Stimulated activated CD4-positive, alpha-beta T cell treated with anti-CD3 and anti-CD28 coated beads, Interleukin-1b, Interleukin-23, amount 100 ng/mL, for 24 hours (primary cell): ENCODE measurements around the gene TXNDC8.
"Not testable (repeated sequence)": the region's sequence is repeated elsewhere in the genome, so short reads cannot be mapped to it uniquely, and the experiment has no call there.

Experiments
- DNase-seq, 4 experiments: peaks; one replicate each; pipeline ENCODE4 v3.0.0-alpha.2; 2020; ENCODE audit warnings: low read depth in 4 of 4, low spot score in 1 of 4

Gene TXNDC8

GRCh38 chr9:110337727-110338126 lies at the start of gene TXNDC8:
TXNDC8 (minus strand) TSS chr9:110337863.
- no peak for DNase-seq

GRCh38 chr9:110383491-110383890 lies 45.8 kb upstream of the TXNDC8 start:
- DNase-seq = no peak

DNA sequence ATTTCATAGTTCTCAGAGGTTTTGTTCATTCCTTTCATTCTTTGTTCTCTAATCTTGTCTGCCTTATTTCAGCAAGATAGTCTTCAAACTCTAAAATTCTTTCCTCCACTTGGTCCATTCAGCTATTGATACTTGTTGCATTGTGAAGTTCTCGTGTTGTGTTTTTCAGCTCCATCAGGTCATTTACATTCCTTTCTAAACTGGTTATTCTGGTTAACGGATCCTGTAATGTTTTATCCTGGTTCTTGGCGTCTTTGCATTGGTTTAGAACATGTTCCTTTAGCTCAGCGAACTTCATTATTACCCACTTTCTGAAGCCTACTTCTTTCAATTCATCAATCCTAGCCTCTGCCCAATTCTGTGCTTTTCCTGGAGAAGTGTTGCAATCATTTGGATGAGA lies 45.1 kb upstream of the TXNDC8 start:
- no peak for DNase-seq

GRCh38 chr9:110371411-110372007 lies 33.8 kb upstream of the TXNDC8 start:
- no peak for DNase-seq

DNA sequence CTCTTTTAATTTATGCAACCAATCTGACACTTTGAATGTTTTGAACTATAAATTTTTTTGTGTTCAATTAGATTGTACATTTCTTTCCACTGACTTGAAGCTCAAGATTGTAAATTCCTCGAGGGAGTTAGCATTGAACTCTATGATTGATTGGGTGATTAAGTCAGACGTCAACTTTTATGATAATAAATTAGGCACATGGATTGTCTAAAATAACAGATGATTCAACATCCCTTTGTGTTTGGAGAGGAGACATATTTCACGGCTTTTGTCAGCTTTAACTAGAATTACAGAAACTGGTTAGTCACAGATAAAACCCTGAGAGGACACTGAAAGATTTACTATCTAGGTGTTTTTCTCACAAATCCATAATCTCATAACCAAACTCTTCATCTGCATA lies 32.7 kb upstream of the TXNDC8 start:
- no peak for DNase-seq

- no peak for DNase-seq
Measured at GRCh38 chr9:110364451-110364850, 26.8 kb upstream of the TXNDC8 start.

DNA sequence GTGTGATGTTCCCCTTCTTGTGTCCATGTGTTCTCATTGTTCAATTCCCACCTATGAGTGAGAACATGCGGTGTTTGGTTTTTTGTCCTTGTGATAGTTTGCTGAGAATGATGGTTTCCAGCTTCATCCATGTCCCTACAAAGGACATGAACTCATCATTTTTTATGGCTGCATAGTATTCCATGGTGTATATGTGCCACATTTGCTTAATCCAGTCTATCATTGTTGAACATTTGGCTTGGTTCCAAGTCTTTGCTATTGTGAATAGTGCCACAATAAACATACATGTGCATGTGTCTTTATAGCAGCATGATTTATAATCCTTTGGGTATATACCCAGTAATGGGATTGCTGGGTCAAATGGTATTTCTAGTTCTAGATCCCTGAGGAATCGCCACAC lies 21.3 kb upstream of the TXNDC8 start:
- DNase-seq = not testable (repeated sequence)

- no peak for DNase-seq
Measured at GRCh38 chr9:110357505-110357904, 19.8 kb upstream of the TXNDC8 start.

DNA sequence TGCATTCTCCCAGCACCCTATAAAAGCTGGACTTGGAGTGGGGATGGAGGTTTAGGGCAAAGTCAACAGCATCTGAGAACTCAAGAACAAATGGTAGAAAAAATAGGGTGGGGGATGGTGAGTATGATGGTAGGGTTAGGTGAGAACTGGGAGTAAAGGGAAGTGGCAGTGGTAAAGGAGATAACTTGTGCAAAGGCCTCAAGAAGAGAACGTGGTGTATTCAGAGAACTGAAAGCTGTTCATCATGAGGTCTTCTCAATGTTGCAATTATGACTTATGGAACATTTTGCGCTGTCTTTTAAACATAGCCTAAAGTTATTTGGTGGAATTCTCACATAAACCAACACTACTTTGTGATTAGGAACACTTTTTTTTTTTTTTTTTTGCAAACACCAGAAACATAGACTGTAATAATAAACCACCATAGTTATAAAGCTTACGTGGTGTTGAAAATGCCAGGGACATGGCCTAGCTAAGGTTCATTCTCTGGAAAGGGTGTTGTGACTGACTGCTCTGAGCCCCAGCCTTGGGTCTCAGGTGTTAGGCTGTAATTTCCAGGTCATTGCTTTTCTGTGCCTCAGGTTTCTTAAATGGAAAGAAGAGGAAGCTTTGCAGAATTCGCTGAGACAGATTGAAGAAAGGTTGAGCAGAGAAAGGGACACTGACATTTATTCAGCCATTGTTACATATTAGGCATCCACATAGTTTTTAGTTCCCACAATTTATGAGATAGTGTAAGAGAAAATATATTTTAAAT lies 19.2 kb upstream of the TXNDC8 start:
- DNase-seq = no peak

DNA sequence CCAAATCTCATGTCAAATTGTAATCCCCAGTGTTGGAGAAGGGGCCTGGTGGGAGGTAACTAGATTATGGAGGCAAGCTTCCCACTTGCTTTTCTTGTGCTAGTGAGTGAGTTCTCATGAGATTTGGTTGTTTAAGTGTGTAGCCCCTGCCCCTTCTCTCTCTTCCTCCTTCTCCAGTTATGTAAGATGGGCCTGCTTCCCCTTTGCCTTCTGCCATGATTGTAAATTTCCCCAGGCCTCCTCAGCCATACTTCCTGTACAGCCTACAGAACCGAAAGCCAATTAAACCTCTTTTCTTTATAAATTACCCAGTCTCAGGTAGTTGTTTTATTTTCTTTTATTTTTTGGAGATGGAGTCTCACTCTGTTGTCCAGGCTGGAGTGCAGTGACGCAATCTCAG lies 18.2 kb upstream of the TXNDC8 start:
- DNase-seq = no peak

GRCh38 chr9:110351009-110351467 lies 13.4 kb upstream of the TXNDC8 start:
- no peak for DNase-seq

GRCh38 chr9:110346325-110346724 lies 8.7 kb upstream of the TXNDC8 start:
- no peak for DNase-seq

GRCh38 chr9:110344821-110345220 lies 7.2 kb upstream of the TXNDC8 start:
- DNase-seq = no peak

DNA sequence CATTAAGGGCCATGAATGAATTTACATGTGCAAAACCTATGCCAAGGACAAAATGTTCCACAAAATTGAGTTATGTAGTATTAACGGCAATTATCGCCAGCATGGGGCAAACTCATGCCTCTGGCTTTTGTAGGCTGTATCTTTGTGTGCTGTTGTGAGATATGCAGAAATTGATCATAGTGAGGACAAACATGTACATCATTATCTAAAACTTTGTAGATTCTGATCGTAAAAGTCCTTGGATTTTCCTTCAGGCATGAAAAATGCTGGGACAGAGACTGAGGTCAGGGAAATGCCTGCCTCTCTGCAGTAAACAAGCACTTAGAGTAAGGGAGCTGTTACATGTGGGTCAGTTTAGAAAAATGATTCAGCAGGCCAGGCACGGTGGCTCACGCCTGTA lies 5.9 kb upstream of the TXNDC8 start:
- no peak for DNase-seq

- no peak for DNase-seq
Measured at GRCh38 chr9:110340306-110340705, 2.6 kb upstream of the TXNDC8 start.

- no peak for DNase-seq
Measured at GRCh38 chr9:110338143-110338542, 480 bp upstream of the TXNDC8 start.

DNA sequence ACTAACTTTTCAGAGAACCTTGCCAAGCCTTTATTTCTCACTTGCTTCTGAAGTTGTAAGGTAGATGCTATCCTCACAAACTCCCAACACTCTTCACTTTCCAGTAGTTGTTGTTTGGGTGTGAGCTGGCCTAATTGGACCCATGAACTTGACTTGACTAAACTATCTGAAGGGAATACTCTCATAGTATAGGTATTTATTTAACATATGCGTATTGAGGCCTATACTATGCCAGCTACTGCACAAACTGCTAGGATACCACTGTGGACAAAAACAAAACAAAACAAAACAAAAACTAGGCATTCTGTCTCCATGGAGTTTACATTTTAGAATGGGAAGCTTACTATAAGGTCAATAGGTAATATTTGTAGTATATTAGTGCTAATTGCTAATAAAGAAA lies 1.3 kb downstream of the TXNDC8 start:
- no peak for DNase-seq

DNA sequence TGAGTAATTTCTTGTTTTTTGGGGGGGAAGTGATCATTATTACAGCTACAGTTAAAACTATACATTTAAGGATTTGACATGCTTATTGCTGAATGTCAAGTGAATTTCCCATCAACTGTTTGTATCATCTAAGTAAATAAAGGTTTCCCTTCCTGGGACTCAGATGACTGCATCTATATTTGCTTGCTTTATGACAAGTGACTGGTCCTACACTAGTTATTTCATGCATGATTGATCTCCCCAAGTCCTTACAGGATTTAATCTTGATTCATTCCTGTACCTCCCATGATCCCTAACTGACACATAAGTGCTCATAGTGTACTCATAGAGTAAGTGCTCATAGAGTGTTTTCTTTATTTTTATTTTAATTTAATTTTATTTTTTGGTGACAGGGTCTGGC lies 2.8 kb downstream of the TXNDC8 start:
- DNase-seq = no peak

GRCh38 chr9:110334183-110334582 lies 3.5 kb downstream of the TXNDC8 start:
- no peak for DNase-seq

- no peak for DNase-seq
Measured at GRCh38 chr9:110332766-110333165, 4.9 kb downstream of the TXNDC8 start.

DNA sequence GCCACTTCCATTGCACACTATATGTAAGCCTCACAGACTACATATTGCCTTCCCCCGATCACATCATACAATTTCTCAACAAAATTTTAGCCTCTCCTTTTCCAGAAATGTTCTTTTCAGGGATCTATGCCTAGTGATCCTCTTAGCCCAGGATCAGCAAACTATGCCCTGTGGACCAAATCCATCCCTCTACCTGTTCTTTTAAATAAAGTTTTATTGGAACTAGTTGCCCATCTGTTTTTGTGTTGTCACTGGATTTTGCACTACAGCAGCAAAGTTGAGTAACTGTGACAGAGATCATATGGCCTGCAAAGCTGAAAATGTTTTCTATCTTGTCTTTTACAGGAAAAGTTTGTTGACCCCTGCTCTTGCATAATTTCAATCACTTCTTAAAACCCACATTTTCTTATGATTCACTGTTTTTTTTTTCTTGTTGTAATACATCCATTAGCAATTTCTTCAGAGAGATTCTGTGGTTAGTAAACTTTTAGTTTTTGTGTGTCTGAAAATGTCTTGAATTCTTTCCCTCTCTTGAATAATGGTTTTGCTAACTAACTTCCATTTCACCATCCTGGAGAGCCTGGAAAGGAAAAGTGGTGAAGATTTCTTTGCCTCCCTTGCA lies 7.1 kb downstream of the TXNDC8 start:
- DNase-seq = no peak

- no peak for DNase-seq
Measured at GRCh38 chr9:110329639-110330230, 7.9 kb downstream of the TXNDC8 start.
